ENCODE data around the gene PCDHA1. TPM values are rescaled to one million over a fixed set of nuclear protein-coding genes. Genes with fewer than 3 reads are reported as not detected.

PCDHA1 gene
- total RNA-seq, 1 donor from 2014 or later: not detected

DNA sequence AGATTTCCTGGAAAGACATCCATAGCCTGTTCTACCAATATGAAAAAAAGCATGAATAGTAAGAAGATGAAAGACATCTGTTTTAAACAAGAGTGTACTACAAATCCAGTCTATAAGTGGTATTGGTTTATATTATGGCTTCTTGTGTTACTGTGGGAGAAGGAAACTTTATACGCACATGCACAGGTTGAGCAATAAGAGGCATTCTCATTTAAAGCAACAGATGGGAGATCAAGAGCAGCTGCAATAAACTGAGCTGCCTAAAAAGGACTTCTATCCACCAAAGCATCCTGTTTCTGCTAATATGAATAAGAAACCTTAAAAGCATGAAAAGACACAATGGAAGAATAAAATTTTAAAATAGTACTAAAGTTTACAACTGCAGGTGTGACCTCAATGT is 256.6 kb downstream of the PCDHA1 start:
- Mint-ChIP-seq H3K27me3 (ENCODE audit: insufficient read depth) (no peaks in the 10 kb centered on the region), H3K4me3 (no peak overlapping the region), H3K4me1 (ENCODE audit: low read depth) (no peaks in the 10 kb centered on the region), H3K36me3 (ENCODE audit: low read depth) (no peaks in the 10 kb centered on the region), H3K9me3 (no peaks in the 10 kb centered on the region), H3K27ac (no peak overlapping the region)
- no peak for DNase-seq (ENCODE audit: low spot score)
- intact Hi-C loops (cut with micrococcal nuclease): no loop called here

DNA sequence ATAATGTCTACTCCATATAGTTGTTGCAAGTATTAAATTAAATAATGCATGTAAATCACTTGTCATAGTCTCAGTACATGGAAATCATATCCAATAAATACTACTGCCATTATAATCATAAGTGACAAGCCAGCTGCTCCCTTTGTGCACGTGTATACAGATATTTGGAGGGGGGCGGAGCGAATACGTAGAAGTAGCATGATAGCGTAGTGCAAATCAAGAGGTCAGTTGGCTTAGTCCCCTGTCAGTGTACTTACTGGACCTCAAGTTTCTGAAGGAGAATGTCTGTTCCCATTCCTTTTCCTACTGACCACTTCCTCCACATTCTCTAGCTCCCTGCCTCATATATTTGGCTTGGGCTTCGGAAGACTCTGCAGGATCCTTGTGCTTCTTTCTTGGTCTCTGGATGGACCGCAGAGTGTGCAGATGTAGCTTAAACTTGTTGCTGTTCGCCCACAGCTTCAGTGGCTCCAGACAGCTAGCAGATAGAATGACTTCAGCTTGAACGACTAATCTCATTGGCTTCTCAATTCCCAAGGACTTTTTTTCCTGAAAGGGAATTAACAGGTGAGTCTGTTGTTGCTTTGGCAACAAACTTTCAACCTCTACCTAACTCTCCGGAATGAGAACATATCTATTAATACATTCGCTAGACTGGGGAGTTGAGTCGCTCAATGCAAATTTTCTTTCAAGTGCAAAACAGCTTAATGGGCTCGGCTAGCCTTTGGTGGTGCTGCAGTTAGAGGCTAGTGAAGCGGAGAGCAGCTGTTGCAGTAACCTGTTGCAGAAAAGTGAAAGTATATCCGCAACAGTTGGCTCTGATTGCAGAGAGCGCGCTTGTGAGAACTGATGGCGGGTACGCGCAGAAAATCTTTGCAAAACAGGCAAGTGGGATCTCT is 264.9 kb downstream of the PCDHA1 start, which contains the start of gene PCDHB1:
Gene PCDHB1, plus strand, starts transcription at position 753 of the 899 bp plus-strand sequence. Its CDS starts 97 bp downstream, at position 850.
- H3K36me3 Mint-ChIP-seq (ENCODE audit: low read depth): no peaks in the 10 kb centered on the region
- H3K4me3 Mint-ChIP-seq: no peak within 1 kb of the TSS
- H3K4me1 Mint-ChIP-seq (ENCODE audit: low read depth): no peaks in the 10 kb centered on the region
- DNase-seq (ENCODE audit: low spot score): no peak
- intact Hi-C loops (cut with micrococcal nuclease): no loop called here
- no peak within 1 kb of the TSS for H3K27ac Mint-ChIP-seq
- H3K9me3 Mint-ChIP-seq: peaks cover 22% of the 10 kb centered on the region
- no peaks in the 10 kb centered on the region for H3K27me3 Mint-ChIP-seq (ENCODE audit: insufficient read depth)

DNA sequence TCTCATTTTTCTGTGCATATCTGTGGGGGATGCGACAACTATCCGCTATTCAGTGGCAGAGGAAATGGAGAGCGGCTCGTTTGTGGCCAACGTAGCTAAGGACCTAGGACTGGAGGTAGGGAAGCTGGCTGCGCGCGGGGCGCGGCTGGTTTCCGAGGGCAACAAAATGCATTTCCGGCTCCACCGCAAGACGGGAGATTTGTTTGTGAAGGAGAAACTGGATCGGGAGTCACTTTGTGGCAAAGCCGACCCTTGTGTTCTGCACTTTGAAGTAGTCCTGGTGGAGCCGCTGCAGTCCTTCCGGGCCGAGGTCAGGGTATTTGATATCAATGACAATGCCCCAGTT is 265.6 kb downstream of the PCDHA1 start:
- H3K4me3 Mint-ChIP-seq: no peak overlapping the region
- intact Hi-C loops (cut with micrococcal nuclease): no loop called here

More for the DNA sequence above, 265.6 kb downstream of the PCDHA1 start:
- Mint-ChIP-seq H3K9me3 (peaks cover 22% of the 10 kb centered on the region), H3K4me1 (ENCODE audit: low read depth) (no peaks in the 10 kb centered on the region), H3K27me3 (ENCODE audit: insufficient read depth) (no peaks in the 10 kb centered on the region), H3K27ac (no peak overlapping the region), H3K36me3 (ENCODE audit: low read depth) (no peaks in the 10 kb centered on the region)
- no peak for DNase-seq (ENCODE audit: low spot score)

Other genes starting within 250 kb of the PCDHA1 start
- 12.7 and 16.1 TPM in 2 replicates for gene EIF4EBP3, start 238.5 kb upstream of the PCDHA1 start, total RNA-seq
- 55.6 and 59.2 TPM in 2 replicates for gene SRA1, start 228.7 kb upstream of the PCDHA1 start, total RNA-seq
- gene APBB3, start 221.5 kb upstream of the PCDHA1 start, total RNA-seq: 17.2 and 21.2 TPM in 2 replicates
- gene SLC35A4, start 221.3 kb upstream of the PCDHA1 start, total RNA-seq: 94.3 and 107 TPM in 2 replicates
- 0.29 and 0.62 TPM in 2 replicates for gene CD14, start 153.0 kb upstream of the PCDHA1 start, total RNA-seq
- 43.2 and 43.6 TPM in 2 replicates for gene TMCO6, start 146.7 kb upstream of the PCDHA1 start, total RNA-seq
- gene NDUFA2, start 138.5 kb upstream of the PCDHA1 start, total RNA-seq: 63.4 and 63.8 TPM in 2 replicates
- gene IK, start 138.3 kb upstream of the PCDHA1 start, total RNA-seq: 115 and 118 TPM in 2 replicates
- 42.7 and 43.2 TPM in 2 replicates for gene WDR55, start 121.2 kb upstream of the PCDHA1 start, total RNA-seq
- 3.3 and 4.1 TPM in 2 replicates for gene DND1, start 112.6 kb upstream of the PCDHA1 start, total RNA-seq
- gene HARS1, start 94.8 kb upstream of the PCDHA1 start, total RNA-seq: 112 and 114 TPM in 2 replicates
- 31.2 and 32.7 TPM in 2 replicates for gene HARS2, start 94.7 kb upstream of the PCDHA1 start, total RNA-seq
- 68.0 and 71.2 TPM in 2 replicates for gene ZMAT2, start 85.7 kb upstream of the PCDHA1 start, total RNA-seq
- not detected in 2 replicates for gene PCDHA2, start 8.7 kb downstream of the PCDHA1 start, total RNA-seq
- gene PCDHA3, start 14.9 kb downstream of the PCDHA1 start, total RNA-seq: not detected in 2 replicates
- gene PCDHA4, start 20.9 kb downstream of the PCDHA1 start, total RNA-seq: not detected in 2 replicates
- not detected in 2 replicates for gene PCDHA5, start 35.5 kb downstream of the PCDHA1 start, total RNA-seq
- not detected in 2 replicates for gene PCDHA6, start 41.8 kb downstream of the PCDHA1 start, total RNA-seq
- not detected in 2 replicates for gene PCDHA7, start 48.1 kb downstream of the PCDHA1 start, total RNA-seq
- not detected in 2 replicates for gene PCDHA8, start 55.0 kb downstream of the PCDHA1 start, total RNA-seq
- gene PCDHA9, start 62.2 kb downstream of the PCDHA1 start, total RNA-seq: not detected in 2 replicates
- gene PCDHA10, start 69.8 kb downstream of the PCDHA1 start, total RNA-seq: not detected in 2 replicates
- gene PCDHA11, start 82.8 kb downstream of the PCDHA1 start, total RNA-seq: not detected in 2 replicates
- gene PCDHA12, start 89.2 kb downstream of the PCDHA1 start, total RNA-seq: not detected in 2 replicates
- gene PCDHA13, start 96.0 kb downstream of the PCDHA1 start, total RNA-seq: not detected in 2 replicates
- not detected in 2 replicates for gene PCDHAC1, start 140.2 kb downstream of the PCDHA1 start, total RNA-seq
- not detected in 2 replicates for gene PCDHAC2, start 180.3 kb downstream of the PCDHA1 start, total RNA-seq